ENCODE data around the gene LCT.
"Not testable (repeated sequence)": the region's sequence is repeated elsewhere in the genome, so short reads cannot be mapped to it uniquely, and the experiment has no call there.

Gene LCT

GRCh38 chr2:135836596-135837270 lies at the start of gene LCT:
Gene LCT, minus strand, starts transcription at chr2:135837184. Its CDS starts 15 bp downstream, at chr2:135837169.
- no peak for DNase-seq

GRCh38 chr2:135885709-135886108 lies 48.7 kb upstream of the LCT start:
- no peak for DNase-seq

- no peak for DNase-seq
These were observed 45.4 kb upstream of the LCT start for GRCh38 chr2:135882415-135882814.

DNA sequence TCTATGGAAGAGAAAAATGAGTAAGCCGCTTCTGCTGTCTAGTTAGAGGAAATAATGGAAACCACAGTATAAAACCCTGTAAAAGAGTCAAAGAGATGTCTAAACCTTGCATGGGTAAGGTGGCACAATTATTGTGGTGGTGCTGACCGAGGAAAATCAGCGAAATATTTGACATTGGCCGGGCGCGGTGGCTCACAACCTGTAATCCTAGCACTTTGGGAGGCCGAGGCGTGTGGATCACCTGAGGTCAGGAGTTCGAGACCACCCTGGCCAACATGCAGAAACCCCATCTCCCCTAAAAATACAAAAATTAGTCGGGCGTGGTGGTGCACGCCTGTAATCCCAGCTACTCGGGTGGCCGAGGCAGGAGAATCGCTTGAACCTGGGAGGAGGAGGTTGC lies 39.8 kb upstream of the LCT start:
- not testable (repeated sequence) for DNase-seq

- peak; percentile 96 for DNase-seq
These were observed 39.2 kb upstream of the LCT start, which contains the start of gene MCM6 for GRCh38 chr2:135876066-135876711. Gene MCM6, minus strand, starts transcription at chr2:135876443. Its CDS starts 78 bp downstream, at chr2:135876365.

DNA sequence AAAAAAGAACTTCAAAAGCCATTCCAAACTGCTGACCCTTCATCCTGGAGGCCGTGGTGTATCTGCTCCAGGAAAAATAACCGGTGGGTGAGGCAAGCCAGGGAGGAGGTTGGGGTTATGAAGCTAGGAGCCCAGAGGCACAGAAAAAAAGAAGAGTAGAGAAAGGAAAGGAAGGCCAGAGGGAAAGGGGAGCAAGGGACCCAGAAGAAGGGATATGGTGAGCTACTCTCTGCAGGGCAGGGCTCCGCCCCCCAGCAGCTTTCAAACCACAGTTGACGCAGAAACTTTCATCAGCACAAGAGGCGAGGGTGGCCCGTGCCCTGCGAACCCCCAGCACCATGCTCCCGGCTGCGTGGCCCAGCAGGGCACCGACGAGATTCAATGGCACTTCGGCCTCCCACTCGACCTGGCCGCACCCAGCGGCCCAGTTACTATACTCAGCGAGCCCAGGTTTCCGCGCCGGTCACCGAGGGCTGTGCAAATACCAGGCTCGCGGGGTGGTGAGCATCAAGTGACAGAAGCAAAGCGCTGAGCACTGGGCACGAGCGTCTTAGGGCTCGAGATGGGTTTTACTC lies 38.6 kb upstream of the LCT start:
- DNase-seq, result peak; percentile 47

- DNase-seq, result no peak
These were observed 37.9 kb upstream of the LCT start for GRCh38 chr2:135874777-135875365.

- no peak for DNase-seq
These were observed 33.6 kb upstream of the LCT start for GRCh38 chr2:135870571-135870970.

DNA sequence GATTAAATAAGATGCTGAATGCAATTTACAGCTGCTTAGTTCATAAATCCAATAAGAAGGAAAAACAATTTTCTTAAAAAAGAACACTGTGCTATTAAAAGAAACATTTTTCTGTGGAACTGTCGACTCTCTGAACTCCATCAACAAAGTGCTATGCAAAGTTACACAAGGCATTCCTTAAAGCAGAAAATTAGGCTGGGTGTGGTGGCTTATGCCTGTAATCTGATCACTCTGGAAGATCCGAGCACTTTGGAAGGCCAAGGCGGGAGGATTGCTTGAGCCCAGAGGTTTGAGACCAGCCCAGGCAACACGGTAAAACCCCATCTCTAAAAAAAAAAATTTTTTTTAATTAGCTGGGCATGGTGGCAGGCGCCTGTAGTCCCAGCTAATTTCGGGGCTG lies 26.2 kb upstream of the LCT start:
- DNase-seq, result no peak

DNA sequence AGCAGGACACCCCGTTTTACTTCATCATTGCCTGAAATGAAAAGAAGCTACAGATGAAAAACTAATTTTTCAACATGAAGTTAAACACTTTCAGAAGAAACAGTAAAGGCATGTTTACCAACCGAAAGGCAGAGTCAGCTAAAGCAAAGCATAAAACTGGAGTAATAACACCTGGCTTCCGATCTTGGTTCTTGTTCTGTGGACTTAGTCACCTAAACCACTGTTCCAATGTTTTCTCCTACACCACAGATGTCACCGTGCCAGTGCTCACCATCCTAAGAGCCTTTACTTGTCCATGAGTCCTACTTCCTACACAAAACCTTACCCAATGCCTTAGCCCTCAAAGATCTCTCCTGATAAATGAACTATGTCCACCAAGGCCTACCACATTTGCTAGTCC lies 25.7 kb upstream of the LCT start:
- DNase-seq, result no peak

GRCh38 chr2:135853401-135853800 lies 16.4 kb upstream of the LCT start:
- no peak for DNase-seq

GRCh38 chr2:135851858-135852257 lies 14.9 kb upstream of the LCT start:
- DNase-seq, result no peak

- DNase-seq, result no peak
These were observed 14.1 kb upstream of the LCT start for GRCh38 chr2:135850892-135851668.

DNA sequence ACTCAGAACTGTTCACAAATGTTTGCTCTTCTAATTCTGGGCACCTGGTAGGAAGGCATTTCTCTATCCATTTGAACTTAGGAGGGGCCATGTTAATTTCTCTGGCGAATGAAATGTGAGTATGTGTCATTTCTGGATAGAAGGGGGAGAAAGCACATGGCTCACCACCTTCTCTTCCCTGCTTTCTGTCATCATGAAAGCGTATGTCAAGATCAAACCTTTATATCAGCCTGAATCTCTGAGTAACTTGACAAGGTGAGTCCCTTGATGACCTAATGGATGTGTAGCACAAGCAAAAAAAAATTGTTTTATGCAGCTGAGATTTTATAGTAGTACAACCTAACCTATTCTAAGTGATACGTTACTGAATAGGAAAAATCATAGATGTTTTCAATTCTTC lies 12.1 kb upstream of the LCT start:
- DNase-seq, result no peak

GRCh38 chr2:135845997-135846396 lies 9.0 kb upstream of the LCT start:
- DNase-seq, result no peak

DNA sequence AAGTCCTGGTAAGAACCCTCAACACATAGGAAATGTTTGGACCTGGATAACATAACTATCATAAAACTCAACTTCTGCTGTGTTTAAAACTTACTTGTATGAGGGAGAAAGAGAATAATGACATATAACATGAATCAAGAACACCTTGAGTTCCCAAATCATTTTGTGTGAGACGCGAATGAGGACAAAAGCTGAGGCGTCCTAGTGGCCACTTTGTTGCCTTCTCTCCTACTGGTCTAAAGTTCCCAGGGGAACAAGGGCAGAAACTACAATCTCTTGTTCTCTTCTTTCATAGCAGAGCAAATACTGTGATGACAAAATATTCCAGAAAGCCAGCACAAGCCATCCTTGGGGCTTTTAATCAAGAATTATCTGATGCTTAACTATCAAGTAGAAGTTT lies 8.3 kb upstream of the LCT start:
- DNase-seq, result no peak

- DNase-seq, result no peak
These were observed 7.4 kb upstream of the LCT start for GRCh38 chr2:135844301-135844895.

DNA sequence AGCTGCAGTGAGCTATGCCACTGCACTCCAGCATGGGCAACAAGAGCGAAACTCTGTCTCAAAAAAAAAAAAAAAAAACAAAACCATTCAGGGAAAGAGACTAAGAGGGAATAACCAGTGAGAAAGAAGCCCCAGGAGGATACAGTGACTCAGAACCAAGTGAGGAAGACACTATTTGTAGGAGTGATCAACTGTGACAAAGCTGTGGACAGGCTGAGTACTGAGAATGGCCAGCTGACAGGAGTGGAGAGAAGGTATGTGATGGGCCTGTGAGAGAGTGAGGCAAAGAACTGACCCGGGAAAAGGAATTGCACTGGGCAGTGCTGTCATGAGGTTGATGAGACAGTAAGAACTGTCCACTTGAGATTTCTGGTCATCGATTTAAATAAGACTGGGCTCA lies 6.7 kb upstream of the LCT start:
- DNase-seq, result no peak

DNA sequence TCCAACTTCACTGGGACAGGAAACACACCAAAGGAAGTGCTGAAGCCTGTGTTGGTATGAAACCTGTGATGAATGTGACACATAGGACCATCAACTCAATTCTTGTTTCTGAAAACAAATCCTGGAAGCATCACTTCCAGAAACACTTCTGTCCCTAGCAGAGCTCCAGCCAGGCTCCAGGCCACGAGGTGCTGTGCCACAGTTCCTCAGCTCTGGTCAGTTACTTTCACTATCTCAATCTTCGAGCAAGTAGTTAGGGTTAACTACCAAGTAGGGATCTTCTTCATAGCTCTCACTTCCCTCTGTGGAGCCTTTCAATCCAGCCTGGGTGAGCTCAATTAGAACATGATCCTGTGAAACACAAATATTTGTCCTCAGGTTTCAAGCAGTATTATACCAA lies 3.6 kb upstream of the LCT start:
- DNase-seq, result no peak

DNA sequence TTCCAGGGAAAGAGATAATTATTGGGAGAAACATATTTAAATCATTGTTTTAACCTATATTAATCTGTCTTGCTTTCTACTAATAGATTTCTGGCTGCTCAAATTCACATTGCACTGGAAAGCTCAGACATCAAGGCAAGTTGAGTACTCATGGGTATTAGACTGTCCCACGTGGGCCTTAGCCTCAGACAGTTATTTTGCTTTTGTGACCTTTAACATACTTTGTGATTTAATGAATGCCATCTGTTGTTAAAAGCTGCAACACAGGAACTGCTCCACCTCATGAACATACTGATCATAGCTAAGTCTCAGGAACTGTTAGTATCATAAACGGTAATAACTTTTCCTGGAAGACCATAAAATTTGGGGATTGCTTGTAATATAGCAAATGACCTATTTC lies 2.7 kb upstream of the LCT start:
- DNase-seq, result peak; percentile 78

- no peak for DNase-seq
These were observed 1.5 kb upstream of the LCT start for GRCh38 chr2:135838502-135838901.

DNA sequence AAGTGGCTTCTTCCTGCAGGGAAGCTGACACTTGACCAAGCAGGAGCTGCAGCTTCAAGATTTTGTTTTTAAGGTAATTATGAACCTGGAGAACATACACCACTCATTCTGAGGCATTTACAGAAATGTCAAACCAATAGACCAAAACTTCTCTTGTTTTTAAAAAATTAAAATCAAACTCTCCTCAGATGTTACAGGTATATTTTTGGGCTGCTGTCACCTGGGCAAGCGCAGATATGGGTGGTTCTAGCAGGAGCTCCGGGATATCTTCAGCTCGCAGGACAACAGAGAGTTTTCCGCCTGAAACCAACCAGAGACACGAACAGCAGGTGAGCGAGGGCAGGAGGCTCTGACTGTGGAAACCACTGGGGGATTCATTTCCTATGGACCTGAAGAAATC lies 4.1 kb downstream of the LCT start:
- DNase-seq, result no peak
